Thoracic aorta (tissue), 2 donors: ENCODE results near the gene SNAP47. TPM values are rescaled to one million over a fixed set of nuclear protein-coding genes. Genes with fewer than 3 reads are reported as not detected.
"Not testable (repeated sequence)": the region's sequence is repeated elsewhere in the genome, so short reads cannot be mapped to it uniquely, and the experiment has no call there.

Experiments
- ATAC-seq: fragments of 150-250 bp; one replicate; pipeline ENCODE4 v1.8.0; 2017; ENCODE audit warnings: low read depth; ENCODE audit not compliant: insufficient number of reproducible peaks, low FRiP score
- DNase-seq: peaks from one replicate; pipeline ENCODE4 v3.0.0-alpha.2; 2020; ENCODE audit warnings: low spot score
- H3K27ac ChIP-seq, 2 donors: fragments of 200-600 bp; sonication (generic); 1 replicate in 1 of 2; 2 replicates in 1 of 2; pipeline ENCODE4 v1.5.1; 2016; ENCODE audit warnings: mild to moderate bottlenecking in 2 of 2, moderate library complexity in 2 of 2
- H3K27me3 ChIP-seq: fragments of 200-600 bp; sonication (generic); replicated peaks from 2 replicates; pipeline ENCODE4 v1.6.0; 2016; ENCODE audit warnings: mild to moderate bottlenecking; ENCODE audit not compliant: insufficient read depth
- H3K36me3 ChIP-seq: fragments of 200-600 bp; sonication (generic); one replicate; pipeline ENCODE4 v1.5.1; 2016
- H3K4me1 ChIP-seq, 2 donors: fragments of 200-600 bp; sonication (generic); 1 replicate in 1 of 2; 2 replicates in 1 of 2; pipeline versions ENCODE4 v1.5.1 to v1.6.0; 2016; ENCODE audit warnings: low read depth in 2 of 2, mild to moderate bottlenecking in 1 of 2; ENCODE audit not compliant: control insufficient read depth in 1 of 2
- H3K4me3 ChIP-seq: fragments of 200-600 bp; sonication (generic); 2 replicates; pipeline ENCODE4 v1.5.1; 2016; ENCODE audit warnings: mild to moderate bottlenecking
- H3K9me3 ChIP-seq: fragments of 200-600 bp; sonication (generic); 2 replicates; pipeline ENCODE4 v1.5.1; 2016
- total RNA-seq, 2 donors: library from RNA; depleted of rRNA; stranded (reverse); fragments of >200 nt; gene quantifications; one replicate each; pipeline versions ENCODE4 v1.1.0 to v1.2.3, GENCODE V29; 2016
- TF ChIP-seq, protein P1 (sequence below): fragments of 200-600 bp; sonication (generic); IDR thresholded peaks from one replicate; pipeline ENCODE4 v1.5.1; 2019; ENCODE audit warnings: antibody characterized with exemption

Gene SNAP47, protein sequence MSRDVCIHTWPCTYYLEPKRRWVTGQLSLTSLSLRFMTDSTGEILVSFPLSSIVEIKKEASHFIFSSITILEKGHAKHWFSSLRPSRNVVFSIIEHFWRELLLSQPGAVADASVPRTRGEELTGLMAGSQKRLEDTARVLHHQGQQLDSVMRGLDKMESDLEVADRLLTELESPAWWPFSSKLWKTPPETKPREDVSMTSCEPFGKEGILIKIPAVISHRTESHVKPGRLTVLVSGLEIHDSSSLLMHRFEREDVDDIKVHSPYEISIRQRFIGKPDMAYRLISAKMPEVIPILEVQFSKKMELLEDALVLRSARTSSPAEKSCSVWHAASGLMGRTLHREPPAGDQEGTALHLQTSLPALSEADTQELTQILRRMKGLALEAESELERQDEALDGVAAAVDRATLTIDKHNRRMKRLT
- total RNA-seq: 10 to 100 TPM; 26.3 to 42.4 TPM

DNA sequence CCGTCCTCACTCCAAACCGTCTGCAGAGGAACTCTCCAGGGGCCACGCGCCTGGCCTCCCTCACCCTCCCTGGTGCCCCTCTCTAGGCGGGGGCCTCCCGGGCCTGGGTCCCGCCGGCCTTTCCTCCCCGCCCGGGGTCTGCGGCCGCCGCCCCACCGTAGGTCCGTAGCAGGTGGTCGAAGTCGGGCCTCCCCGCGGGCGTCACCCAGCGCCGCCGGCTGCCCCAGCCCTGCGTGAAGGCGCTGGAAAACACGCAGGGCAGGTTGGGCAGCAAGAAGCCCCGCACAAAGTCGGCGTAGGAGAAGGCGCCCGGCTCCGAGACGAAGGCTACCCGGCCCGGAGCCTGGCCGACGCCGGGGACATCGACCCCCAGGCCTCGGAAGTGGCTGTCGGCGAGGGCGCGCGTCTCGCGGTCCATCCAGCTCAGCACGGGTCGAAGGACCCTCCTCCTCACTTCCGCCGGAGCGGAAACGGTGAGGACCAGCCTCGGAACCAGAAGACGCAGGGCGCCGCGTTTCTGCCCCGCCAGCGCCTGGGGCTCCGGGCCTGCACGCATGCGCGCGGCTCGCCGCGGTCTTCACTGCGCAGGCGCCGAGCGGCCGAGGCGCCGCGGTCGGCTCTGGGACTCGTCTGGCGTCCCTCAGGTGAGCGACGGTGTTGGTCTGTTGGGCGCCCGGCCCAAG is at the start of gene SNAP47, which contains the start of gene JMJD4:
SNAP47 (plus strand) TSS at position 580 of the 683 bp plus-strand sequence. CDS start 12,302 bp downstream, outside the sequence.
JMJD4 (minus strand) TSS at position 447 of the 683 bp plus-strand sequence; CDS start at position 418, 29 bp downstream.
- Histone ChIP-seq H3K27me3 (no peaks in the 10 kb centered on the region), H3K4me3 (peak within 1 kb of the TSS; percentile 99), H3K27ac (peak within 1 kb of the TSS; percentile 76 to 83), H3K9me3 (no peaks in the 10 kb centered on the region), H3K4me1 (peaks cover 15 to 37% of the 10 kb centered on the region in 2 donors), H3K36me3 (peaks cover 3% of the 10 kb centered on the region)
- TF ChIP-seq, protein P1, sequence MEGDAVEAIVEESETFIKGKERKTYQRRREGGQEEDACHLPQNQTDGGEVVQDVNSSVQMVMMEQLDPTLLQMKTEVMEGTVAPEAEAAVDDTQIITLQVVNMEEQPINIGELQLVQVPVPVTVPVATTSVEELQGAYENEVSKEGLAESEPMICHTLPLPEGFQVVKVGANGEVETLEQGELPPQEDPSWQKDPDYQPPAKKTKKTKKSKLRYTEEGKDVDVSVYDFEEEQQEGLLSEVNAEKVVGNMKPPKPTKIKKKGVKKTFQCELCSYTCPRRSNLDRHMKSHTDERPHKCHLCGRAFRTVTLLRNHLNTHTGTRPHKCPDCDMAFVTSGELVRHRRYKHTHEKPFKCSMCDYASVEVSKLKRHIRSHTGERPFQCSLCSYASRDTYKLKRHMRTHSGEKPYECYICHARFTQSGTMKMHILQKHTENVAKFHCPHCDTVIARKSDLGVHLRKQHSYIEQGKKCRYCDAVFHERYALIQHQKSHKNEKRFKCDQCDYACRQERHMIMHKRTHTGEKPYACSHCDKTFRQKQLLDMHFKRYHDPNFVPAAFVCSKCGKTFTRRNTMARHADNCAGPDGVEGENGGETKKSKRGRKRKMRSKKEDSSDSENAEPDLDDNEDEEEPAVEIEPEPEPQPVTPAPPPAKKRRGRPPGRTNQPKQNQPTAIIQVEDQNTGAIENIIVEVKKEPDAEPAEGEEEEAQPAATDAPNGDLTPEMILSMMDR: no peak
- peak; percentile 77 for ATAC-seq
- peak; percentile 56 for DNase-seq

DNA sequence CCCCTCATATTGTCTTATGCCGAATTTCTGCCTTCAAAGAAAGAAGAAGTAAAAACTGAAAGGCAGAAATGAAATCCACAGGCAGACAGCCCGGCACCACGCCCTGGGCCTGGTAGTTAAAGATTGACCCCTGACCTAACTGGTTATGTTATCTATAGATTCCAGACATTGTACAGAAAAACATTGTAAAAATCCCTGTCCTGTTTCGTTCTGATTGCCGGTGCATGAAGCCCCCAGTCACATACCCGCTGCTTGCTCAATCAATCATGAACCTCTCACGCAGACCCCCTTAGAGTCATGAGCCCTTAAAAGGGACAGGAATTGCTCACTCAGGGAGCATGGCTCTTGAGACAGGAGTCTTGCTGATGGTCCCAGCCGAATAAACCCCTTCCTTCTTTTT is 49.4 kb upstream of the SNAP47 start:
- DNase-seq (no peak), ATAC-seq (no peak)
- TF ChIP-seq, protein P1: no peak
- no peaks in the 10 kb centered on the region for H3K36me3 ChIP-seq
- H3K4me1 ChIP-seq: no peaks in the 10 kb centered on the region
- H3K4me3 ChIP-seq: no peak overlapping the region
- peaks cover 68% of the 10 kb centered on the region for H3K9me3 ChIP-seq
- H3K27me3 ChIP-seq: no peaks in the 10 kb centered on the region
- no peak overlapping the region for H3K27ac ChIP-seq

- Histone ChIP-seq H3K4me3 (no peak overlapping the region), H3K4me1 (no peaks in the 10 kb centered on the region), H3K27me3 (no peaks in the 10 kb centered on the region), H3K27ac (no peak overlapping the region), H3K9me3 (peaks cover 47% of the 10 kb centered on the region), H3K36me3 (no peaks in the 10 kb centered on the region)
- ATAC-seq: no peak
- TF ChIP-seq, protein P1: no peak
- no peak for DNase-seq
Measured at GRCh38 chr1:227697321-227697864, 37.8 kb upstream of the SNAP47 start.

DNA sequence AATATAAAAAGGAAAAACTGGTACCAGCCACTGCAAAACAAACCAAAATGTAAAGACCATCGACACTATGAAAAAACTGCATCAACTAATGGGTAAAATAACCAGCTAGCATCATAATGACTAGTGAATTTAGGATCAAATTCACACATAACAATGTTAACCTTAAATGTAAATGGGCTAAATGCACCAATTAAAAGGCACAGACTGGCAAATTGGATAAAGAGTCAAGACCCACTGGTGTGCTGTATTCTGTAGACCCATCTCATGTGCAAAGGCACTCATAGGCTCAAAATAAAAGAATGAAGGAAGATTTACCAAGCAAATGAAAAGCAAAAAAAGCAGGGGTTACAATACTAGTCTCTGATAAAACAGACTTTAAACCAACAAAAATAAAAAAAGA is 33.6 kb upstream of the SNAP47 start:
- not testable (repeated sequence) for DNase-seq, H3K27ac ChIP-seq, H3K36me3 ChIP-seq, H3K27me3 ChIP-seq, H3K4me1 ChIP-seq, ATAC-seq, H3K4me3 ChIP-seq
- peaks cover 42% of the 10 kb centered on the region for H3K9me3 ChIP-seq

DNA sequence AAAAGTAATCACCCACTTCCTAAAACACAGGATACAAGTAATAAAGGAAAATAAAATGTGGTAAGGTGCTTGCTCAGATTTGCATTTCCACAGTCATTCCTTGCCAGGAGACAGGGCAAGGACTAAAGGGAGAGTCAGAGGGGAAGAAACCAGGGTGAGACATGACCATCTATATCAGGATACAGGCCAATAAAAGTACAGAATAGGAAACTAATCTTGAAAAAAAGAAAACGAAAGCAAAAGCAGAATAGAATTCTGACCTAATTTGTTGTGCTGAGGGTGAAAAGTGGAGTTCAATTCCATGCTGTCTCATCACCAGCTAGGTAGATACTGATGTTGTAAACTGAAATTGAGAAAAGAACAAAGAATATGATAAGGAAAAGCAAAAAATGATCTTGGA is 27.4 kb upstream of the SNAP47 start:
- no peaks in the 10 kb centered on the region for H3K27me3 ChIP-seq
- no peaks in the 10 kb centered on the region for H3K4me1 ChIP-seq
- H3K4me3 ChIP-seq: no peak overlapping the region
- TF ChIP-seq, protein P1: no peak
- no peak for DNase-seq
- H3K36me3 ChIP-seq: no peaks in the 10 kb centered on the region
- H3K9me3 ChIP-seq: peaks cover 10% of the 10 kb centered on the region
- H3K27ac ChIP-seq: no peak overlapping the region
- ATAC-seq: no peak
